ENCODE measurements around the gene NUBP2.

NUBP2 gene

DNA sequence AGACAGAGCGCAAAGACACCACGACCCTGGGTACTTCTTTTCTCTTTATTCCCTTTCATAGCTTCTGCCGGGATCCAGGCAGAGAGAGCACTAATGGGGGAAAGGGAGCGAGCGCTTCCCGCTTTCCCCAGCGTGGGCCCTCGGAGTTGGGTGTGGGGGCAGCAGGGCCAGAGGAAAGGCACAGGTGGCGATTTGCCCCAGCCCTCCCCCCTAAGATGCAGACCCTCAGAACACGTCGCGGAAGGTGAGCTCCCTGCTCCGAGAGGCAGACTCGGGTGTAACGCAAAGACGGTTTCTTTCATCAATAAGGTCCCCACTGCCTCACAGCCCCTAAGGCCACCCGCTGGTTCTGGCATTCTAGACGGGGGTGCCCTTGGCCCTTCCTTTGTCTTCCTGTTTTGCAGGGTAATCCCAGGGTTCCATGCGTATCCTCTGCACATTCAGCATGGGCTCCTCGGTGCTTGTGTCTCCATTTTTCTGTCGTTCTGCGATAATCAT lies 10.8 kb upstream of the NUBP2 start:
- DNase-seq: no peak

DNA sequence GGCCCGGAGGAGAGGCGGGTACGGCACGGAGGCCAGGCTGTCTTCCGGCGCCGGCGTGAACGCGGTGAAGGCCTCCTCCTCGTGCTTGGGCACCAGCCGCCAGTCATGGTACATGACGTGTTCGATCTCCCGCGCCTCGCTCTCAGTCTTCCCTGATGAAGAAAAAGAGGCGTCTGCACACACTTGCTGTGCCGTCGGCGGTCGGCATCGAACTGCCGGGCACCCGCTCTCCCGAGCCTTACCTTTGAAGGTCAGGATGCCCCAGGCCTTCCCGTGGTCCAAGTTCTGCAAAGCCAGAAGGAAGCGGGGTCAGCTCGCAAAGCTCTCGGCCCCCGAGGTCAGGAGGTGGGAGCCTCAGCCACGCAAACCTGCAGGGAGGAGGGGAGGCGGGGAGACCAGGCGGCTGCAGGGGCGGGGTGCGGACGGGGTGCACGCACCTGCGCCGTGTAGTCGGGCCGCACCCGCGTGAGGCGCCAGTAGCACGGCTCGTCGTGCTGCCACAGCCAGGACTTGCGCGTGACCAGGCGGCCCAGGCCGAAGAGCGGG lies 10.3 kb upstream of the NUBP2 start, which contains the start of gene EME2:
EME2 (plus strand) TSS at position 449 of the 546 bp plus-strand sequence. CDS start 418 bp downstream, outside the sequence.
- DNase-seq: peak in 7 of 58 donors; percentile 18 to 62 (median 34)

DNA sequence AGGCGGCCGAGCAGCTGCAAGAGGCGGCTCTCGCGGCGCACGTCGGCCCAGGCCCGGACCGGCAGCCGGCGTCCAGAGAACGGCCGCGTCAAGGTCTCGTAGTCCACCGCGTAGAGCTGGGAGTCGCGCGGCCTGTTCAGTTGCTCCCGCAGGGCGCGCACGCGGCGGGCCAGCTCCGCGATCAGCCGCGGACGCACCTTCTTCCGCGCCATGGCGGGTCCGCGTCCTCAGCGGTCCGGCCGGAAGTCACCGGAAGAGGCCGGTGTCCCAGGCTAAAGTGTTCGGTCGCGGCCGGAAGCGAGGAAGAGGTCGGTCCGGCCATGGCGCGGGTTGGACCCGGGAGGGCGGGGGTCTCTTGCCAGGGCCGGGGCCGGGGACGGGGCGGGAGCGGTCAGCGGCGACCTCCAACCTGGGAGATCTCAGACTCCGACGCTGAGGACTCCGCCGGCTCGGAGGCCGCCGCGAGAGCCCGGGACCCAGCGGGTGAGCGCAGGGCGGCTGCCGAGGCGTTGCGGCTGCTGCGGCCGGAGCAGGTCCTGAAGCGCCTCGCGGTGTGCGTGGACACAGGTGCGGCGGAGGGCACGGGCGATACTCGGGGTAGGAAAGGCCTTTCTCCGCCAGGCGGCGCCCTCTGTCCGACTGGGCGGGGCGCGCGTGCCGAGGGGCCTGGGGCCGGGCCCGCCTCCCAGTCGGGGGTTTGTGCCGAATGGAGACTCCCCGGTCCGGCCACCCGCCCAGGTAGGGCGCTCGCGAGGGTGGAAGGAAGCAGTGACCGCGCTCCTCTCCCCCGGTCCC lies 9.7 kb upstream of the NUBP2 start, which contains the start of gene MRPS34:
MRPS34 (minus strand) TSS at position 227 of the 795 bp plus-strand sequence; CDS start at position 212, 15 bp downstream.
- peak in 57 of 58 donors; percentile 16 to 85 (median 70) for DNase-seq

DNA sequence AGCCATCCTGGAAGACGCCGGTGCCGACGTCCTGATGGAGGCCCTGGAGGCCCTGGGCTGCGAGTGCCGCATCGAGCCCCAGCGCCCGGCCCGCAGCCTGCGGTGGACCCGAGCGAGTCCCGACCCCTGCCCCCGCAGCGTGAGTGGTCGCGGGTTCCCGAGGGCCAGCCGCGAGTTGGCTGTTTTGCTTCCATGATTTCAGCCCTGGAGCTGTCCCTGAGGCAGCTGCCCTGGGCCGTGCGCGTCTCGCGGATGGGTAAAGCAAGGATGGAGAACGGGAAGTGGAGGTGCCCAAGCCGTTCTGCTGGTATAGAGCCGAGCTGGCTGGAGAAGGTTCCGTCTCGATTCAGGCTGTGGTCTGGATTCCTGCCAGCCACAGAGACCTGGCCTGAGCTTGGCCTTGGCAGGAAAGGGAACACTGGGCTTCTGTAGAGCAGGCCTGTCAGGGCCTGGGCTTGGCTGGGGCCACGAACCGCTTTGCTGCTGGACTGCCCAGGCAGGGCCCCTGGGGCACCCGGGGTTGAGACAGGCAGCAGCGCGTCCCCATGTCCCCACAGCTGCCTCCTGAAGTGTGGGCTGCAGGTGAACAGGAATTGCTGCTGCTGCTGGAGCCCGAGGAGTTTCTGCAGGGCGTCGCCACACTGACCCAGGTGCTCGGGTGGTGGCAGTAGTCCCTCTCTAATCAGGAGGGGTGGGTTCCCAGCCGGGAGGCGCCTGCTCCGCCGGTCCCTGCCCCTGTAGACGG lies 8.9 kb upstream of the NUBP2 start:
- DNase-seq: peak in 11 of 58 donors; percentile 19 to 48 (median 40)

DNA sequence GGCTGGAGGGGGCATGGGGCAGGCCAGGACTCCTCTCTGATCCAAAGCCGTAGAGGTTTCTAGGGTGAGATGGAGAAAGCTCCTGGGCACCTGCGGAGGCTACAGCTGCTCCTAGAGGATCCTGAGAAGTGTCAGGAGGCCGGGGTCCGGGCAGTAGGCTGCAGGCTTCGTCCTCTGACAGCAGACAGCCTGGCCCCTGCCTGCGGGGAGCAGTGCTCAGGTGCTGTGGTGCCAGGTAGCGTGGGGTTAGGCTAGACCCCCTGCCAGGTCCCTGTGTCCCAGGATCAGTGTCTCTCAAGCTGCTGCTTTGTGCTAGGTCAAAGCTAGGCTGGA lies 8.3 kb upstream of the NUBP2 start:
- no peak for DNase-seq

DNA sequence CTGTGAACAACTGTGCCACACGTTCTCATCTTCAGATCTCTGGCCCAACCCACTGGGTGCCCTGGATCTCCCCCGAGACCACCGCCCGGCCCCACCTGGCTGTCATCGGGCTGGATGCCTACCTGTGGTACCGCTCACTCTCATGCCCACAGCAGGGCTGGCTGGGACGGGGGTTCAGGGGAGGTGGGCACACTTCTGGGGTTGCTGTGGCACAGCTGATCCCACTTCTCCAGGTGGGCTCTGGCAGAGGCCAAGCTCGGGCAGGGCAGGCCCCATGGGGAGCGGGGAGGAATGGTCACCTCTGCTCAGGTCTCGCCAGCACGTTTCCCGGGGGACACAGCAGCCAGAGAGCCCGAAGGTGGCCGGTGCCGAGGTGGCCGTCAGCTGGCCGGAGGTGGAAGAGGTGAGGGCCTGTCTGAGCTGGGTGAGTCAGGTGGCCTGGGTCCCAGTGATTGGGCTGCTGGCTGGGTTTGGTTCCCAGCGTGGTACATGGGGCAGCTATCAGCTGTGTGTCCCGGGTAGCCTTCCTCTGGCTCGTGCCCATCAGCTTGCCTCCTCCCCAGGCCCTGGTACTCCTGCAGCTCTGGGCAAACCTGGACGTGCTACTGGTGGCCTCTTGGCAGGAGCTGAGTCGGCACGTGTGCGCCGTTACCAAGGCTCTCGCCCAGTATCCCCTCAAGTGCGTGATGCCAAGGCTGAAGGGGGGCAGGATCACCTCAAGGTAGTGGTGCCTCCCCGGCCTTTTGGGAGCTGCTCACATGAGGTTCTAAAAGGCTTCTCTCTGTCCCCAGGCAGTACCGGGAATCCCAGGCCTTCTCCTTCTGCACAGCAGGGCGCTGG lies 7.5 kb upstream of the NUBP2 start:
- DNase-seq: no peak

DNA sequence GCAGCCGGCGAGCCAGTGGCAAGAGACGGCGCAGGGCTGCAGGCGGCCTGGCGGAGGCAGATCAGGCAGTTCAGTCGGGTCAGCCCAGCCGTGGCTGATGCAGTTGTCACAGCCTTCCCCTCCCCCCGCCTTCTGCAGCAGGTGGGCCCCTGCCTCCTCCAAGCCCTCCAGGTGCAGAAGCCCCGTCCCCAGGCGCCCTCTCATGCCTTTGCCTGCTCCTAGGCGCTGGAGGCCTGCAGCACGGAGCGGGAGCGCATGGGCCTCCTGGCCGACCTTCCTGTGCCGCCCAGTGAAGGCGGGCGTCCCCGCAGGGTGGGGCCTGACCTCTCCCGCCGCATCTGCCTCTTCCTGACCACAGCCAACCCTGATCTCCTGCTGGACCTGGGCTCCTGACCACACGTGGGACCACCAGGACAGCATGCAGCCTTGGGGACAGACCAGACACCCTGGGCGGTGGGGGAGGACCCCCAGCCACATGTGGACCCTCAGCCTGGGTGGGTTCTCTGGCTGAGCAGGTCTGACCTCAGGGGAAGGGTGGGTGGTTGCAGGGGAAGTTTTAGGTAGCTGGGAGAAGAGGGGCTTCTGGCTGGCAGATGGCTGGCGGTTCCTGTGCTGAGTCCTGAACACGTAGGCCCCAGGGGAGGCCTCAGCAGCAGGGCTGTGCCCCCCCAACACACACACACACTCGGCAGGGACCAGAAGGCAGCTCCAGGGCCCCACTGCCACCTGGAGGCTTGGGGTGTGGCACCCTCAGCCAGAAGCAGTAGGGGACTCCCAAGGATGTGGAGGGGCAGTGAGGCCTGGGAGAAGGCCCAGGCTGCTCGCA lies 6.7 kb upstream of the NUBP2 start:
- DNase-seq: no peak

DNA sequence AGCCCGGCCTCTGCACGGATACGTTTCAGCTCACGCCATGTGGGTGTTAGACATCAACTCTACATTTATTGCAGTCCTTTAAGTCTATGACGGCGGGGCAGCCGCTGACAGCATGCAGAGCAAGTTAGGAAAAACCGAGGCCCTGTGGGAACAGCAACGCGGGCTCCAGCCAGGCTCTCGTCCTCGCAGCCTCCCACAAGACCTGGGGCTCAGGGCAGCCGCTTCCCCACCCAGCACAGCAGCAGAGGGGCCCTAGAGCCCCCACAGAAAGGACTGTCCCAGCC lies 6.1 kb upstream of the NUBP2 start:
- no peak for DNase-seq

DNA sequence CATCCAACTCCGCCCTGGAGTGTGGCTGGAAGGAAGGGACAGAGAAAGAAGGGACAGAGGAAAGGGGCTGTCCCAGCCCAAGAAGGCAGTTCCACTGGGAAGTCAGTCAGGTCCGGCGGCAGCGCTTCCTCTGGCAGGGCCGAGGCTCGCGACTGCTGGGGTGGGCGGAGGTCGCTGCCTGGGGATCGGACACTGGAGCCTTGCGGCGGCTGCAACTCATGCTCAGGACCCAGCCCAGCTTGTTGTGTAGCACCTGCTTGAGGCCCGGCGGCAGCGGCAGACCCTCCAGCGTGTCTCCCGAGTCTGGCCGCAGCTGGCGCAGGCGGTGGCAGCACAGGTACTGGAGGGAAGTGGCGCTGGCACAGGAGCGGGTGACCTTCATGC lies 5.8 kb upstream of the NUBP2 start:
- DNase-seq: no peak

DNA sequence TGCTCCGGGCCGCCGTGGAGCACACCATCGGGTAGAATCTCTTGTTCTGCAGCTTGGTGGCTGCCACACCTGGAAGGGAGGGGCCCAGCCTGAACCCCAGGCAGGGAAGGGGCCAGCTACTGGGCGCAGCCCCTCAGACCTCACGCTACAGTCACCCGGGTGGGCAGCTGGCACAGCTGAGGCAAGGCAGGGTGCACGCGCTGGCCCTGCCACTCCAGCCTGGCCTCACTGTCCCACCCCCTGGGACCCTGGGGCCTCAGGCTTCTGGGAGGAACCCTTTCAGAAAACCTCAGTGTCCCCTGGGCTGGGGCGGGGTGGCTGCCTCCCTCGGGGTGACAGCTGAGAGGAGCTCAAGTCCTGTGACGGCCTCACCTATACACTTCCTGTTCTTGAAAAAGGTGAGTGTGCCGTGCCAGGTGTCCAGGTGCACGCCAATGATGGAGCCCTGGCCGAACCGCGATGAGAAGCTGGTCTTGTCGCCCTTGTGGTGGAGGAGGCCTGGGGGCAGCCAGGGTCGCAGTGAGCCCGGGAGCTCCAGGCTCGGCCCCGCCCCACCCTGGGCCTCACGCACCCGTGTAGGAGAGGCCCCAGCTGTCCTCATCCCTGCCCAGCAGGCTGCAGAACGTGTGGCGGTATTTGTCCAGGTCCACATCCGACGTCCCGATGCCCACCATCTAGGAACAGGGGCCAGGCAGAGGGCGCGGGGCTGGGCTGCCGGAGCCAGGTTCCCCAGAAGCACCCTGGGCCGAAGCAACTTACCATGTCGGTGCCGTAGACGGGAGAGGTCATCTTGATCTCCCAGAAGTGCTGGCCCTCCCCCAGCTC lies 5.2 kb upstream of the NUBP2 start:
- DNase-seq: no peak

DNA sequence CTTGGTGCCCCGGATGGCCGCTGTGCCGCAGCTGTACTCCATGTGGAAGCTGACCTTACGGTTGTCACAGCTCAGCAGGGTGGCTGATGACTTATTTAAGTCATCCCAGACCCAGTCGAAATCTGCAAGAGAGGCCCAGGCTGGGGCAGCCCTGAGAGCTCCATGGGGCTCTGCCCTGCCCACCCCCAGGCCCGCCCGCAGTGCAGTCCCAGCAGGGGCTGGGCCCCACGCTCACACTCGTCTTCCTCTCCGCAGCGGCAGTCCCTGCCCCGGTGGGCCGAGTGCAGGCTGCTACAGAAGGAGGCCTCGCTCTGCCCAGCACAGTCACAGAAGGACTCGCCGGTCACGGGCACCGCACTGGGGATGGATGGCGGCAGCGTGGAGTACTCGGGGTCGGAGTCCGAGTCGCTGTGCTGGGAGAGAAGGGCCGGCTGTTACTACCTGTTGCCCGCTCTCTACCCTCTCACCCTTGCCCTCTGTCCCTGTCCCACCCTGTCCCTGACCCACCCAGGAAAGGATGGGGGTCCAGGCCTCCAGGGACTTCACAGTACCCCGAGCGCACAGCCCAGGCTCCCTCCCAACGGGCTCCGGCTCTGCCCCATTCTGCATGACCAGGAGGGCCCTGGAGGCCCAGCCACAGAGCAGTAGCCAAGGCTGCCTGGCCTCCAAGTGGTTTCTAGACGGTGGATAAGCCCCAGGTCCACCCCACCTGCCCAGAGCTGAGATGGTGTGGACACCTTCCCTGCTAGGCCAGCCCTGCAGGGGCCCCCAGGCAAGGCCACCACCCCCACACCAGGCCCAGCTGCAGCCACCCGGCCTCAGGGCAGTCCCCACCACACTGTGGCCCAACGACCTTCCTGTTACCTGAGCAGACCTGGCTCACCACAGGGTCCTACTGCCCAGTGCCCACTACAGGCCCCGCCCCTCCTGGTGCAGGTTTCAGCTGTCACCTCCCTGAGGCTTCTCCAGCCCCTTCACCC lies 4.3 kb upstream of the NUBP2 start:
- no peak for DNase-seq

DNA sequence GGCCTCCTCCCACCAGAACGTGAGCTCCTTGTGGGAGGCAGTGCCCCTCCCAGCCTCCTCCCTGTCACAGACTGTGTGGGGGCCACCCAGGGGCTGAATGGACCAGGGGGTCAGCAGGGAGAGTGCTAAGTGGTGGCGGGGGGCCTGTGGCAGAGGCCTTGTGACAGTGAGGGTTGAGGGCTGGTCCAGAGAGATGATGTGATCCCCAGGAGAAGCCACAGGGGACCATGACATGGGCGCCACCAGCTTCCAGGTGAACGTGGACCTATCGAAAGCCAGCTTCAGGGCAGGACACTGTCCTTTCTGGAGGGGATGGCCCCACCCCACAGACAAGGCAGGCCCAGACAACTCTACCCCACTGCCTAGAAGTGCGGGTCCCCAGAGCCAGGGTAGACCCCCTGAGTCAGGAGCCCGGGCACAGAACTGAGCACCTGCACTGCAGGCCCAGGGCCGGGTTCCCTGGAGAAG lies 3.5 kb upstream of the NUBP2 start:
- DNase-seq: no peak

DNA sequence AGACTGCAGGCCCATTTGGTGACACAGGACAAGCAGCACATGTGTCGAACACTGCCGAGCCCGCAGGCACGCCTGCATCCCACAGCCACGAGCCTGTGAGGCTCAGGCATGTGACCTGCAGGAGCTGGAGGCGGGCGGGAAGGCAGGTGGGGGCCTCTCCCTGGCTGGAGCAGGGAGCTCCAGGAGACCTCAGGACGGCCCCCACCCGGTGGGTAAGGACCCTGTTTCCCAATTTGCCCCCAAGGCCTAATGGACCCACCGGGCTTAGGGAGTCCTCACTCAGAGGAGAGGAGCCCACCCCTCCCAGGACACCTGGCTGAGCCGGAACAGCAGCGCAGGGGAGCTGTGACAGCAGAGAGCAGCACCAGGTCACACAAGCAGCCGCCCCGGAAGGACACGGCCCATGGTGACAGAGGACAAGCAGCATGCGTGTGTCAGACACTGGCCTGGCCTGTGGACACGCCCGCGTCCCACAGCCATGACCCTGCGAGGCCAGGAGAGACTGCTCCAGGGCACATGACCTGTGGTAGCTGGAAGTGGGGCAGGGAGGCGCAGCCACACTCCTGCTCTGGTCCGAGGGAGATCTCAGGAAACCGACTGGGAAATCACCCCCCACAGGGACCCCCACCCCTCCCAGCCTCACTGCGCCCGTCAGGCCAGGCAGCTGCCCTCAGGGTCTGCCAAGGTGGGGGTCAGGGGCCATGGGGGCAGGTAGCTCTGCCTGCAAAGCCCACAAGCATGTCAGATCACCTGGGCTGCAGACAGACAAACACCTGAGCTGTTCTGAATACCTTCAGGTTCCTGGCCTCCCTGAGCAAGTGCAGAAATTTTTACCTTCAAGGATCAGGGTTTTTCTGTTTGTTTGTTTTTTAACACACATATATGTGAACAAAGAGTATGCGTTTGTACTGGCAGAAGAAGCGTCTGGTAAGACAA lies 2.8 kb upstream of the NUBP2 start:
- no peak for DNase-seq

DNA sequence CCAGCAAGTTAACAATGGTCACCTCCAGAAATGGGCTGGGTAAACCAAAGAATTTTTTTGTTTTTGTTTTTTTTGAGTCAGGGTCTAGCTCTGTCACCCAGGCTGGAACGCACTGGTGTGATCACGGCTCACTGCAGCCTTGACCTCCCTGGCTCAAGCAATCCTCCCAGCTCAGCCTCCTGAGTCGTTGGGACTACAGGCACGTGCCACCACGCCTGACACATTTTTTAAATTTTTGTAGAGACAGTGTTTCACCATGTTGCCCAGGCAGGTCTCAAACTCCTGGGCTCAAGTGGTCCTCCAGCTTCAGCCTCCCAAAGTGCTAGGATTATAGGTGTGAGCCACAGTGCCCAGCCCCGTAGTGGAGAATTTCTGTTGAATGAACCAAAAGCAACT lies 2.1 kb upstream of the NUBP2 start:
- no peak for DNase-seq

DNA sequence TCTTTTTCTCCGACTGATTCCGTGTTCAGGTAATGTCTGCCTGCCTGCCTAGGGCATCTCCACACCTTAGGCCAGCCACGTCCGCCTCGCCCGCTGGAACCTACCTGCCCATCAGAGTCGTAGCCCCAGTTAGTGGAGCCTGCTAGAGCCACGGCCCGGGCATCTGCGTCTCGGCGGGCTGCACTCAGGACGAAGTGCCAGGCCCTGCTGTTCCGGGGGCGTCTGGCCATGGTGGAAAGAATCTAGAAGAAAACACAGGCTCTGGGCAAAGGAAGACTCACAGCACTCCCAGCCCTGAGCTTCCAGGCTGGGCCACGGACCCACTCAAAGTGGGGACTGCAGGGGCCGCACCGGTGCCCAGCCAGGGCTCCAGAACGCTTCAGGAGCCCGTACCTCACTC lies 1.5 kb upstream of the NUBP2 start:
- DNase-seq: no peak

DNA sequence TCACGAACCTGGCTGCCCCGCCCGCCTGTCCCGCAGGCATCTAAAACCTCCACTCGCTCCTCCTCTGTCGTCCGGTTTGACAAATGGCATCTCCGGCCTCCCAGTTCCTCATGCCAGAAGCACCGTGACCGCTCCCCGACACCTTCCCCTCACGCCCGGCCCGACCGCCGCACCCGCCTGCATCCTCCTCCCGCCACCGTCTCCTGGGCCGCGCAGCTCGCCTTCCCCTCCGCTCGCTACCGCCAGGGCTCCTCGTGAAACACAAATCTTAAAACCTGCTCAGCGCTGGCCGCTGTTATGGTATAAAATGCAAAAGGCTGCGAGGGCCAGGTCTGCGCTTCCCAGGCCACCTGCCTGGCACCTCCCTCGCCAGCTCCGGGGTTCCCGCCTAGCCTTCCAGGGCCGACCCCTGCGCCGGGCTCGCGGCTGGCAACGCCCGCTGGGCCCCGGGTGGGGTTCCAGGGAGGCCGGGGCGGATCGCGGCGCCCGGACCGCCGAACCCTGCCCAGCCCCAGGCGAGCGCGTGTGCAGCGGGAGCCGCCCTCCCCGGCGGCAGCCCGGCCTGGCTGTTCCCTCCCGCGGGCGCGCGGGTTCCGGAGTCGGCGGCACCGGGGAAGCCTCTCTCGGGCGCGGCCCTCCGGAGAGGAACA lies 877 bp upstream of the NUBP2 start:
- peak in 1 of 58 donors; percentile 41 for DNase-seq
